GM23248 (cell line): ENCODE data around the gene RAB22A.

Source experiments
- EZH2 ChIP-seq: fragments of 200-600 bp; sonication (generic); IDR thresholded peaks from 2 replicates; pipeline ENCODE4 v1.6.1; 2018; ENCODE audit warnings: antibody characterized with exemption, mild to moderate bottlenecking; ENCODE audit not compliant: insufficient read depth, poor library complexity, severe bottlenecking
- EZH2phosphoT487 ChIP-seq: fragments of 200-600 bp; sonication (generic); IDR thresholded peaks from 2 replicates; pipeline ENCODE4 v1.6.1; 2018; ENCODE audit warnings: antibody characterized with exemption, moderate library complexity, mild to moderate bottlenecking, low read depth; ENCODE audit not compliant: insufficient read depth

DNA sequence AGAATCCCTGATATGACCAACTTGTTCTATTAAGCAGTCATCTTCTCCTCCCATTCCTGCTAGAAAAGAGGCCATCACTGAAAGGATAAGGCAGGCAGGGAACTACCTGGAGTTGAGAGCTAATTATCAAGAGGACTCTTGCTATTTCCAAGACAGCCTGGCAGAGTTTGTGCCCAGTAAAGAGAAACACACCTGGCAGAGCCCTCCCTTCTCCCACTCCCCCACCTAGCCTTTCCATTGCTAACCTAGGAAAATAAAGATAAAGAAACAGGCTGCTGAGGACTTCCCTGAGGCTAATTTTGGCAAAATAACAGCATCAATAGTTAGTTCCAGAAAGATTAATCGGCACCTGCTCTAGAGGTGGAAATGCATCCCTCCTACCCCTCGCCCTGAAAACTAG lies 20.4 kb upstream of the RAB22A start:
- TF ChIP-seq EZH2: no peak
- no peak for TF ChIP-seq EZH2phosphoT487
